WTC11 (cell line): ENCODE measurements around the gene WDFY4. TPM values are rescaled to one million over a fixed set of nuclear protein-coding genes. Genes with fewer than 3 reads are reported as not detected.

ENCODE experiments used
- ATAC-seq: fragments of 200-7000 bp; cut with Tn5 transposase; 2 replicates; pipeline ENCODE4 v1.10.0; 2021; ENCODE audit warnings: mild to moderate bottlenecking, moderate library complexity
- CTCF ChIA-PET: fragments of 300-600 bp; sonication (Branson Sonifier 250); formaldehyde crosslinking; loops from one replicate; lab custom pipeline; 2021; ENCODE audit warnings: antibody characterized with exemption; lab: Charles Lee
- POLR2A ChIA-PET: fragments of 350-600 bp; sonication (Branson Sonifier 250); formaldehyde crosslinking; loops from one replicate; lab custom pipeline; 2021; ENCODE audit warnings: antibody characterized with exemption; lab: Charles Lee
- DNase-seq: peaks from one replicate; pipeline ENCODE4 v3.0.0; 2021; ENCODE audit warnings: low spot score
- H3K27ac Mint-ChIP-seq: 2 replicates; pipeline ENCODE4 v1.8.0; 2021; ENCODE audit warnings: mixed read lengths
- H3K27me3 Mint-ChIP-seq: 2 replicates; pipeline ENCODE4 v1.8.0; 2021; ENCODE audit warnings: low read depth, mild to moderate bottlenecking, moderate library complexity, mixed read lengths
- H3K36me3 Mint-ChIP-seq: 2 replicates; pipeline ENCODE4 v1.8.0; 2021; ENCODE audit warnings: mixed read lengths
- H3K4me1 Mint-ChIP-seq: 2 replicates; pipeline ENCODE4 v1.8.0; 2022; ENCODE audit warnings: mixed read lengths
- H3K4me3 Mint-ChIP-seq: 2 replicates; pipeline ENCODE4 v1.8.0; 2021; ENCODE audit warnings: mild to moderate bottlenecking, moderate library complexity, mixed read lengths
- H3K9me3 Mint-ChIP-seq: 2 replicates; pipeline ENCODE4 v1.8.0; 2021; ENCODE audit warnings: mixed read lengths
- EMX1 ChIP-seq: fragments of 250-450 bp; sonication (Bioruptor Pico); IDR thresholded peaks from 2 replicates; pipeline ENCODE4 v1.8.0; 2021; ENCODE audit warnings: mild to moderate bottlenecking
- ESRRA ChIP-seq: sonication (generic); formaldehyde crosslinking; IDR thresholded peaks from 2 replicates; pipeline ENCODE4 v1.8.1; 2022; ENCODE audit warnings: mild to moderate bottlenecking, missing genetic modification reagents, borderline replicate concordance
- ETV6 ChIP-seq: sonication (generic); formaldehyde crosslinking; IDR thresholded peaks from 2 replicates; pipeline ENCODE4 v1.8.1; 2022; ENCODE audit warnings: mild to moderate bottlenecking, missing genetic modification reagents
- FOXJ3 ChIP-seq: sonication (generic); formaldehyde crosslinking; IDR thresholded peaks from 2 replicates; pipeline ENCODE4 v1.9.0; 2021; ENCODE audit warnings: missing genetic modification reagents, mild to moderate bottlenecking, borderline replicate concordance
- GRHL2 ChIP-seq: fragments of 250-450 bp; sonication (Bioruptor Pico); IDR thresholded peaks from 2 replicates; pipeline ENCODE4 v1.8.0; 2022; ENCODE audit warnings: mild to moderate bottlenecking, moderate library complexity; ENCODE audit not compliant: insufficient replicate concordance, severe bottlenecking
- JAZF1 ChIP-seq: fragments of 250-450 bp; sonication (Bioruptor Pico); IDR thresholded peaks from 2 replicates; pipeline ENCODE4 v1.9.0; 2021; ENCODE audit warnings: moderate library complexity, mild to moderate bottlenecking, inconsistent platforms
- NFATC4 ChIP-seq: fragments of 250-450 bp; sonication (Bioruptor Pico); IDR thresholded peaks from 2 replicates; pipeline ENCODE4 v1.9.0; 2021; ENCODE audit warnings: mild to moderate bottlenecking
- NFYB ChIP-seq: sonication (generic); formaldehyde crosslinking; conservative IDR thresholded peaks from 2 replicates; pipeline ENCODE4 v1.8.0; 2022; ENCODE audit warnings: low read depth, missing genetic modification reagents
- NR2C2 ChIP-seq: sonication (generic); formaldehyde crosslinking; IDR thresholded peaks from 2 replicates; pipeline ENCODE4 v1.8.0; 2022; ENCODE audit warnings: mild to moderate bottlenecking, missing genetic modification reagents
- ZBTB43 ChIP-seq: sonication (generic); formaldehyde crosslinking; IDR thresholded peaks from 2 replicates; pipeline ENCODE4 v1.8.1; 2023; ENCODE audit warnings: mild to moderate bottlenecking, missing genetic modification reagents
- ZNF121 ChIP-seq: sonication (generic); formaldehyde crosslinking; IDR thresholded peaks from 2 replicates; pipeline ENCODE4 v1.8.0; 2023; ENCODE audit warnings: missing genetic modification reagents
- ZNF138 ChIP-seq: sonication (generic); formaldehyde crosslinking; conservative IDR thresholded peaks from 2 replicates; pipeline ENCODE4 v1.8.1; 2022; ENCODE audit warnings: mild to moderate bottlenecking, moderate library complexity, missing genetic modification reagents
- ZNF423 ChIP-seq: fragments of 250-450 bp; sonication (Bioruptor Pico); IDR thresholded peaks from 2 replicates; pipeline ENCODE4 v2.1.2; 2022; ENCODE audit warnings: mild to moderate bottlenecking, moderate library complexity
- total RNA-seq: library from RNA; stranded (reverse); gene quantifications from 3 replicates; pipeline ENCODE4 v1.2.3, GENCODE V29; 2021
- TF ChIP-seq, protein P1 (sequence below): sonication (generic); formaldehyde crosslinking; conservative IDR thresholded peaks from 2 replicates; pipeline ENCODE4 v1.8.1; 2023; ENCODE audit warnings: mild to moderate bottlenecking, low read depth, missing genetic modification reagents, moderate library complexity
- TF ChIP-seq, protein P2 (sequence below): sonication (generic); formaldehyde crosslinking; IDR thresholded peaks from 2 replicates; pipeline ENCODE4 v1.8.0; 2023; ENCODE audit warnings: missing genetic modification reagents, mild to moderate bottlenecking, borderline replicate concordance
- TF ChIP-seq, protein P3 (sequence below): fragments of 200-600 bp; IDR thresholded peaks from 2 replicates; pipeline ENCODE4 v1.8.0; 2022; ENCODE audit warnings: antibody characterized with exemption
- TF ChIP-seq, protein P4 (sequence below): fragments of 250-450 bp; sonication (Bioruptor Pico); IDR thresholded peaks from 2 replicates; pipeline ENCODE4 v2.1.2; 2022; ENCODE audit warnings: mild to moderate bottlenecking, moderate library complexity
- TF ChIP-seq, protein P5 (sequence below): fragments of 250-450 bp; sonication (Bioruptor Pico); conservative IDR thresholded peaks from 2 replicates; pipeline ENCODE4 v1.9.0; 2021; ENCODE audit warnings: mild to moderate bottlenecking

The WDFY4 gene
- total RNA-seq, 1 experiment from 2014 or later, result 0.13 TPM

- H3K36me3 Mint-ChIP-seq, result no peaks in the 10 kb centered on the region
- H3K4me1 Mint-ChIP-seq, result peaks cover 3% of the 10 kb centered on the region; the same call in 1 of the 2 replicates
- CTCF ChIA-PET, result interaction anchor here (1.0 to 1.3 kb wide), 2 partner anchors 14 to 46 kb away, joined by 3 read pairs; no protein-coding TSS in a partner anchor
- H3K9me3 Mint-ChIP-seq, result no peaks in the 10 kb centered on the region
- H3K27ac Mint-ChIP-seq, result no peak overlapping the region
- no peak overlapping the region for H3K4me3 Mint-ChIP-seq
- ATAC-seq (no peak), DNase-seq (no peak)
- POLR2A ChIA-PET, result no interaction called here
- no peaks in the 10 kb centered on the region; the same call in 1 of the 2 replicates for H3K27me3 Mint-ChIP-seq
- TF ChIP-seq ESRRA (CRISPR knock-in tag) (no peak), FOXJ3 (CRISPR knock-in tag) (no peak)
- TF ChIP-seq, protein P1, sequence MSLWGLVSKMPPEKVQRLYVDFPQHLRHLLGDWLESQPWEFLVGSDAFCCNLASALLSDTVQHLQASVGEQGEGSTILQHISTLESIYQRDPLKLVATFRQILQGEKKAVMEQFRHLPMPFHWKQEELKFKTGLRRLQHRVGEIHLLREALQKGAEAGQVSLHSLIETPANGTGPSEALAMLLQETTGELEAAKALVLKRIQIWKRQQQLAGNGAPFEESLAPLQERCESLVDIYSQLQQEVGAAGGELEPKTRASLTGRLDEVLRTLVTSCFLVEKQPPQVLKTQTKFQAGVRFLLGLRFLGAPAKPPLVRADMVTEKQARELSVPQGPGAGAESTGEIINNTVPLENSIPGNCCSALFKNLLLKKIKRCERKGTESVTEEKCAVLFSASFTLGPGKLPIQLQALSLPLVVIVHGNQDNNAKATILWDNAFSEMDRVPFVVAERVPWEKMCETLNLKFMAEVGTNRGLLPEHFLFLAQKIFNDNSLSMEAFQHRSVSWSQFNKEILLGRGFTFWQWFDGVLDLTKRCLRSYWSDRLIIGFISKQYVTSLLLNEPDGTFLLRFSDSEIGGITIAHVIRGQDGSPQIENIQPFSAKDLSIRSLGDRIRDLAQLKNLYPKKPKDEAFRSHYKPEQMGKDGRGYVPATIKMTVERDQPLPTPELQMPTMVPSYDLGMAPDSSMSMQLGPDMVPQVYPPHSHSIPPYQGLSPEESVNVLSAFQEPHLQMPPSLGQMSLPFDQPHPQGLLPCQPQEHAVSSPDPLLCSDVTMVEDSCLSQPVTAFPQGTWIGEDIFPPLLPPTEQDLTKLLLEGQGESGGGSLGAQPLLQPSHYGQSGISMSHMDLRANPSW, result no peak
Measured at GRCh38 chr10:48701941-48702340, 17.3 kb downstream of the WDFY4 start.

DNA sequence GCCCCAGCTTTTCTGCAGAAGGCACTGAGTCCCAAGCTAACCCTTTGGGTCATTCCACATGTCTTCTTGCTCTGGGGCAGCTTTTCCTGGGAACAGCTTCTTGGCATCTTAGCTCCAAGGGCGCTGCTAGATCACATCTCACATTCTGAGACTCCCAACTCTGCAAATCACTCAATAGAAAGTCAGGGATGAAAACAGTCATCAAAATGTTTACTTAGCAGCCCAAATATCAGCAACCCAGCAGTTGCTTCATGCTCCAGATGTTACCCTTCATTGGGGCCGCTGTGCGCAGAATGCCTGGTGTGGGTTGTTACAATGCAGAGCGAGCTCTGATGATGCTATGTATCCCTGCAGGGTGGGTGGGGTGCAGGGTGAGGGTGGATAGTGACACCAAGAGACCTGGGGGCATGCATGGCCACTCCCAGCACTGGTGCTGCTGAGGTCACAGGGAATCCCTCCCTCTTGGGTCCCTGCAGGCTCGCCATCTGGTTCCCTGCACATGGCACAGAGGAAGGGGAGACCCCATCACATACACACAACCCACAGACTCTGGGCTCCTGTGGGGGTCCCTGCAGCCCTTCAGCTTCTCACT lies 19.0 kb downstream of the WDFY4 start:
- ATAC-seq (no peak), DNase-seq (no peak)
- Mint-ChIP-seq H3K36me3 (no peaks in the 10 kb centered on the region), H3K9me3 (no peaks in the 10 kb centered on the region), H3K4me3 (no peak overlapping the region)
- CTCF ChIA-PET, result no interaction called here
- POLR2A ChIA-PET, result no interaction called here
- TF ChIP-seq ZNF423 (CRISPR knock-in tag) (no peak), NFYB (no peak), ETV6 (CRISPR knock-in tag) (no peak), EMX1 (CRISPR knock-in tag) (no peak), GRHL2 (CRISPR knock-in tag) (no peak)
- TF ChIP-seq, protein P2, sequence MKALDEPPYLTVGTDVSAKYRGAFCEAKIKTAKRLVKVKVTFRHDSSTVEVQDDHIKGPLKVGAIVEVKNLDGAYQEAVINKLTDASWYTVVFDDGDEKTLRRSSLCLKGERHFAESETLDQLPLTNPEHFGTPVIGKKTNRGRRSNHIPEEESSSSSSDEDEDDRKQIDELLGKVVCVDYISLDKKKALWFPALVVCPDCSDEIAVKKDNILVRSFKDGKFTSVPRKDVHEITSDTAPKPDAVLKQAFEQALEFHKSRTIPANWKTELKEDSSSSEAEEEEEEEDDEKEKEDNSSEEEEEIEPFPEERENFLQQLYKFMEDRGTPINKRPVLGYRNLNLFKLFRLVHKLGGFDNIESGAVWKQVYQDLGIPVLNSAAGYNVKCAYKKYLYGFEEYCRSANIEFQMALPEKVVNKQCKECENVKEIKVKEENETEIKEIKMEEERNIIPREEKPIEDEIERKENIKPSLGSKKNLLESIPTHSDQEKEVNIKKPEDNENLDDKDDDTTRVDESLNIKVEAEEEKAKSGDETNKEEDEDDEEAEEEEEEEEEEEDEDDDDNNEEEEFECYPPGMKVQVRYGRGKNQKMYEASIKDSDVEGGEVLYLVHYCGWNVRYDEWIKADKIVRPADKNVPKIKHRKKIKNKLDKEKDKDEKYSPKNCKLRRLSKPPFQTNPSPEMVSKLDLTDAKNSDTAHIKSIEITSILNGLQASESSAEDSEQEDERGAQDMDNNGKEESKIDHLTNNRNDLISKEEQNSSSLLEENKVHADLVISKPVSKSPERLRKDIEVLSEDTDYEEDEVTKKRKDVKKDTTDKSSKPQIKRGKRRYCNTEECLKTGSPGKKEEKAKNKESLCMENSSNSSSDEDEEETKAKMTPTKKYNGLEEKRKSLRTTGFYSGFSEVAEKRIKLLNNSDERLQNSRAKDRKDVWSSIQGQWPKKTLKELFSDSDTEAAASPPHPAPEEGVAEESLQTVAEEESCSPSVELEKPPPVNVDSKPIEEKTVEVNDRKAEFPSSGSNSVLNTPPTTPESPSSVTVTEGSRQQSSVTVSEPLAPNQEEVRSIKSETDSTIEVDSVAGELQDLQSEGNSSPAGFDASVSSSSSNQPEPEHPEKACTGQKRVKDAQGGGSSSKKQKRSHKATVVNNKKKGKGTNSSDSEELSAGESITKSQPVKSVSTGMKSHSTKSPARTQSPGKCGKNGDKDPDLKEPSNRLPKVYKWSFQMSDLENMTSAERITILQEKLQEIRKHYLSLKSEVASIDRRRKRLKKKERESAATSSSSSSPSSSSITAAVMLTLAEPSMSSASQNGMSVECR (CRISPR knock-in tag), result no peak
- TF ChIP-seq, protein P3, sequence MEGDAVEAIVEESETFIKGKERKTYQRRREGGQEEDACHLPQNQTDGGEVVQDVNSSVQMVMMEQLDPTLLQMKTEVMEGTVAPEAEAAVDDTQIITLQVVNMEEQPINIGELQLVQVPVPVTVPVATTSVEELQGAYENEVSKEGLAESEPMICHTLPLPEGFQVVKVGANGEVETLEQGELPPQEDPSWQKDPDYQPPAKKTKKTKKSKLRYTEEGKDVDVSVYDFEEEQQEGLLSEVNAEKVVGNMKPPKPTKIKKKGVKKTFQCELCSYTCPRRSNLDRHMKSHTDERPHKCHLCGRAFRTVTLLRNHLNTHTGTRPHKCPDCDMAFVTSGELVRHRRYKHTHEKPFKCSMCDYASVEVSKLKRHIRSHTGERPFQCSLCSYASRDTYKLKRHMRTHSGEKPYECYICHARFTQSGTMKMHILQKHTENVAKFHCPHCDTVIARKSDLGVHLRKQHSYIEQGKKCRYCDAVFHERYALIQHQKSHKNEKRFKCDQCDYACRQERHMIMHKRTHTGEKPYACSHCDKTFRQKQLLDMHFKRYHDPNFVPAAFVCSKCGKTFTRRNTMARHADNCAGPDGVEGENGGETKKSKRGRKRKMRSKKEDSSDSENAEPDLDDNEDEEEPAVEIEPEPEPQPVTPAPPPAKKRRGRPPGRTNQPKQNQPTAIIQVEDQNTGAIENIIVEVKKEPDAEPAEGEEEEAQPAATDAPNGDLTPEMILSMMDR, result no peak
- TF ChIP-seq, all 79 proteins: peak for 0
- H3K27ac Mint-ChIP-seq, result no peak overlapping the region
- H3K4me1 Mint-ChIP-seq, result peaks cover 4% of the 10 kb centered on the region
- H3K27me3 Mint-ChIP-seq, result no peaks in the 10 kb centered on the region; the same call in 1 of the 2 replicates

DNA sequence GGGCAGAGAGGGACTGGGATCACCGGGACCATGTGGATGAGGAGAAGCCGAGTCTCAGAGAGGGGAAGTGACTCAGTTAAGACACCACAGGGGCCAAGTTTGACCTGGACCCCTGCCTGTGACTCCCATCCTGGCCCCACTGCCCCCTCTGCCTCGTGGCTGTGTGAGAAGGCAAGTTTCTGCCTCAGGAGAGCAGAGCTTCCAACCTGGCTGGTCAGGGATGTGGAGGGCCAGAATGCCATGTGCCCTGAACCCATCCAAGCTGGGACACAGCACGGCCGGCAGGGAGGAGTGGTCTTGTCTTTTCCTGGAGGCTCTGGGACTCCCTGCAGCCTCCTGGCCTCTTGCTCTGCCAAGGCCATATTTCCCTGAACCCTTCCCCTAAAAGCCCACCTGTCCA lies 19.5 kb downstream of the WDFY4 start:
- CTCF ChIA-PET, result no interaction called here
- no peak for TF ChIP-seq JAZF1 (CRISPR knock-in tag)
- no peak for TF ChIP-seq ZBTB43 (CRISPR knock-in tag)
- TF ChIP-seq NR2C2 (CRISPR knock-in tag), result no peak
- TF ChIP-seq, protein P4, sequence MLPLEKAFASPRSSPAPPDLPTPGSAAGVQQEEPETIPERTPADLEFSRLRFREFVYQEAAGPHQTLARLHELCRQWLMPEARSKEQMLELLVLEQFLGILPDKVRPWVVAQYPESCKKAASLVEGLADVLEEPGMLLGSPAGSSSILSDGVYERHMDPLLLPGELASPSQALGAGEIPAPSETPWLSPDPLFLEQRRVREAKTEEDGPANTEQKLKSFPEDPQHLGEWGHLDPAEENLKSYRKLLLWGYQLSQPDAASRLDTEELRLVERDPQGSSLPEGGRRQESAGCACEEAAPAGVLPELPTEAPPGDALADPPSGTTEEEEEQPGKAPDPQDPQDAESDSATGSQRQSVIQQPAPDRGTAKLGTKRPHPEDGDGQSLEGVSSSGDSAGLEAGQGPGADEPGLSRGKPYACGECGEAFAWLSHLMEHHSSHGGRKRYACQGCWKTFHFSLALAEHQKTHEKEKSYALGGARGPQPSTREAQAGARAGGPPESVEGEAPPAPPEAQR (CRISPR knock-in tag), result no peak
- TF ChIP-seq ZNF138 (CRISPR knock-in tag), result no peak
- TF ChIP-seq, protein P5, sequence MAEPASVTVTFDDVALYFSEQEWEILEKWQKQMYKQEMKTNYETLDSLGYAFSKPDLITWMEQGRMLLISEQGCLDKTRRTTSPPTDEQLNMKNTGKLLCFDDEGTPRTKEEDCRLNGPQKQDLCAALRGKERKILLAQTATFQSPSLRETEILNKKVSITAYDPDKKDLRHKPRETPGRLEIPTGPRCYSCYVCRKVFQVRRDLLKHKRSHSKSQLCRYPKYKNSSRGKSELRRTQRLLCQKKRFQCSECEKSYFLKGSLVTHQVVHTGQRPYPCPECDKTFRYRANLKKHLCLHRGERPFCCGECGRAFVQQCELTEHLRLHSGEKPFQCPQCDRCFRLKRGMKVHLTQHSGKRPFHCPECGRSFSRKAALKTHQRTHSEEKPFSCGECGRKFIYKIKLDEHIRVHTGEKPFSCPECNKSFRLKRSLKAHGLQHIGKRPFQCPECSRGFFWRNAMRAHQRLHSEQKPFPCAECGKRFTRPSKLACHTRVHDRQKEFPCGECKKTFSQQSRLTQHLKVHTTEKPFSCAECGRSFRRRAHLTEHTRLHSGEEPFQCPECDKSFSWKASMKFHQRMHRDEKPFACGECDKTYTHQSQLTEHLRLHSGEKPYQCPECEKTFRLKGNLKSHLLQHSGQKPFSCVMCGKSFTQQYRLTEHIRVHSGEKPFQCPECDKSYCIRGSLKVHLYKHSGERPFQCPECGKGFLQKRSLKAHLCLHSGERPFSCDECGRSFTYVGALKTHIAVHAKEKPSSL (CRISPR knock-in tag), result no peak
- no peak for TF ChIP-seq NFATC4 (CRISPR knock-in tag)
- TF ChIP-seq ZNF121 (CRISPR knock-in tag), result no peak
- TF ChIP-seq ETV6 (CRISPR knock-in tag), result no peak

More for the DNA sequence above, 19.5 kb downstream of the WDFY4 start:
- H3K4me1 Mint-ChIP-seq, result peaks cover 4% of the 10 kb centered on the region
- no peak overlapping the region for H3K27ac Mint-ChIP-seq
- H3K4me3 Mint-ChIP-seq, result no peak overlapping the region
- H3K27me3 Mint-ChIP-seq, result no peaks in the 10 kb centered on the region; the same call in 1 of the 2 replicates
- no peaks in the 10 kb centered on the region for H3K36me3 Mint-ChIP-seq
- POLR2A ChIA-PET, result no interaction called here
- no peak for DNase-seq
- no peaks in the 10 kb centered on the region for H3K9me3 Mint-ChIP-seq
- no peak for ATAC-seq
